Transverse colon (tissue), 4 donors: ENCODE data around the gene STING1. TPM values are rescaled to one million over a fixed set of nuclear protein-coding genes. Genes with fewer than 3 reads are reported as not detected.

Experiments used
- DNase-seq: peaks from one replicate; pipeline ENCODE4 v3.0.0-alpha.2; 2019
- H3K27ac ChIP-seq, 4 donors: fragments of 200-600 bp; sonication (generic); 2 replicates each; pipeline ENCODE4 v1.5.1; 2016 to 2018; ENCODE audit warnings: inconsistent platforms in 4 of 4
- H3K27me3 ChIP-seq: fragments of 200-600 bp; sonication (generic); 2 replicates; pipeline ENCODE4 v1.5.1; 2017; ENCODE audit warnings: inconsistent platforms
- H3K36me3 ChIP-seq, 4 donors: fragments of 200-600 bp; sonication (generic); 2 replicates each; pipeline ENCODE4 v1.5.1; 2017 to 2019; ENCODE audit warnings: inconsistent platforms in 4 of 4
- H3K4me1 ChIP-seq, 4 donors: fragments of 200-600 bp; sonication (generic); 2 replicates each; pipeline ENCODE4 v1.5.1; 2017 to 2020; ENCODE audit warnings: inconsistent platforms in 4 of 4
- H3K4me3 ChIP-seq, 4 donors: fragments of 200-600 bp; sonication (generic); 1 replicate in 1 of 4; 2 replicates in 3 of 4; pipeline versions ENCODE4 v1.5.1 to v1.6.1; 2017 to 2019; ENCODE audit warnings: inconsistent platforms in 4 of 4
- H3K9me3 ChIP-seq, 2 donors: fragments of 200-600 bp; sonication (generic); 2 replicates each; pipeline ENCODE4 v1.5.1; 2017 to 2019; ENCODE audit warnings: inconsistent platforms in 2 of 2
- CTCF ChIP-seq, 5 experiments: fragments of 200-600 bp in 3 of 5; fragments of 450-650 bp in 2 of 5; sonication (generic) in 3 of 5; IDR thresholded peaks; 1 replicate in 2 of 5; 2 replicates in 3 of 5; pipeline ENCODE4 v1.5.1; 2016 to 2017; ENCODE audit warnings: antibody characterized with exemption in 5 of 5, inconsistent platforms in 3 of 5, mild to moderate bottlenecking in 2 of 5, moderate library complexity in 1 of 5
- EP300 ChIP-seq: sonication (generic); formaldehyde crosslinking; IDR thresholded peaks from one replicate; pipeline ENCODE4 v1.6.1; 2017; ENCODE audit warnings: antibody characterized with exemption, low read depth
- POLR2A ChIP-seq: fragments of 450-650 bp; IDR thresholded peaks from one replicate; pipeline ENCODE4 v1.6.1; 2016; ENCODE audit warnings: antibody characterized with exemption, mild to moderate bottlenecking, moderate library complexity
- POLR2AphosphoS5 ChIP-seq, 3 donors: sonication (generic); formaldehyde crosslinking; IDR thresholded peaks; one replicate each; pipeline ENCODE4 v1.6.1; 2016; ENCODE audit warnings: antibody characterized with exemption in 3 of 3
- WGBS, 2 donors: methylation state at CpG; one replicate each; pipeline ENCODE4 v1.1.5; 2018; ENCODE audit warnings: low coverage in 1 of 2; 5-methylcytosine and 5-hydroxymethylcytosine counted together
- in situ Hi-C, 4 donors: fragments of 200-750 bp; cut with MboI; loops; one replicate each; pipeline versions ENCODE4 v1.15.0 to v1.15.1; 2017; ENCODE audit warnings: low sequenced_read_pairs in 3 of 4, low pct_ligation_motif_present in 1 of 4, low pct_unique_long_range_greater_than_20kb in 1 of 4
- intact Hi-C: fragments of 100-400 bp; cut with DNase I; formaldehyde crosslinking; loops from one replicate; pipeline ENCODE4 v1.15.1; 2023; ENCODE audit warnings: low total_unique reads
- total RNA-seq, 4 donors: library from RNA; depleted of rRNA; stranded (reverse); fragments of >200 nt; gene quantifications; one replicate each; pipeline ENCODE4 v1.1.0, GENCODE V29; 2016

STING1 gene
- total RNA-seq, 4 donors from 2014 or later = 12.2 to 51.5 (median 19.1) TPM

- in situ Hi-C loops = loop anchor here in 1 of 4 donors (25.0 kb wide), 1 partner anchor 323 kb away; no protein-coding TSS in a partner anchor
- 4% methylated on average over 48 of the region's 49 CpGs; no CpG with 5 or more reads in 1 of the 2 donors for WGBS, 2 donors
- TF ChIP-seq CTCF (IDR thresholded peaks at IDR 0.05) (no peak), POLR2A (peak; percentile 42), POLR2AphosphoS5 (IDR thresholded peaks at IDR 0.05) (peak; percentile 58 to 62 (median 59))
- Histone ChIP-seq H3K4me3 (peak within 1 kb of the TSS; percentile 71 to 76 (median 74)), H3K36me3 (no peaks in the 10 kb centered on the region), H3K4me1 (peaks cover 3 to 14% (median 9%) of the 10 kb centered on the region in 4 donors), H3K27ac (peak within 1 kb of the TSS; percentile 88 to 96 (median 91)), H3K27me3 (no peaks in the 10 kb centered on the region), H3K9me3 (no peaks in the 10 kb centered on the region)
- DNase-seq = peak; percentile 95
- intact Hi-C loops = no loop called here
Observed at GRCh38 chr5:139439013-139439903, 43.3 kb downstream of the STING1 start, which contains the start of gene DNAJC18. DNAJC18 (minus strand) TSS chr5:139439525; CDS start chr5:139439445, 80 bp downstream.

- H3K27ac ChIP-seq = peak overlapping the region; percentile 88 to 96 (median 91)
- 45% methylated on average over 8 of the region's 8 CpGs; no CpG with 5 or more reads in 1 of the 2 donors for WGBS, 2 donors
- H3K27me3 ChIP-seq = no peaks in the 10 kb centered on the region
- TF ChIP-seq EP300 (no peak), POLR2AphosphoS5 (IDR thresholded peaks at IDR 0.05) (no peak), CTCF (IDR thresholded peaks at IDR 0.05) (no peak), POLR2A (no peak)
- intact Hi-C loops (no loop called here), in situ Hi-C loops (loop anchor here in 1 of 4 donors (25.0 kb wide), 1 partner anchor 324 kb away; no protein-coding TSS in a partner anchor)
- DNase-seq = no peak
- H3K4me3 ChIP-seq = peak overlapping the region; percentile 71 to 76 (median 74)
- no peaks in the 10 kb centered on the region for H3K9me3 ChIP-seq
- peaks cover 3 to 14% (median 9%) of the 10 kb centered on the region in 4 donors for H3K4me1 ChIP-seq
- no peaks in the 10 kb centered on the region for H3K36me3 ChIP-seq
Observed at GRCh38 chr5:139438707-139439012, 43.9 kb downstream of the STING1 start.

GRCh38 chr5:139435676-139436075, 46.9 kb downstream of the STING1 start:
- no peaks in the 10 kb centered on the region for H3K36me3 ChIP-seq
- H3K9me3 ChIP-seq = no peaks in the 10 kb centered on the region
- 94 to 100% methylated on average over 1 to 3 of the region's 3 CpGs for WGBS, 2 donors
- no peak for DNase-seq
- no peak overlapping the region for H3K4me3 ChIP-seq
- H3K4me1 ChIP-seq = peaks cover 3 to 14% (median 9%) of the 10 kb centered on the region in 4 donors
- in situ Hi-C loops (loop anchor here in 1 of 4 donors (25.0 kb wide), 1 partner anchor 327 kb away; no protein-coding TSS in a partner anchor), intact Hi-C loops (no loop called here)
- H3K27me3 ChIP-seq = no peaks in the 10 kb centered on the region
- H3K27ac ChIP-seq = no peak overlapping the region
- TF ChIP-seq CTCF (IDR thresholded peaks at IDR 0.05) (no peak), POLR2A (no peak), EP300 (no peak), POLR2AphosphoS5 (IDR thresholded peaks at IDR 0.05) (no peak)

GRCh38 chr5:139431706-139432105, 50.9 kb downstream of the STING1 start:
- WGBS, 2 donors = 91 to 94% methylated on average over 1 of the region's 1 CpG
- in situ Hi-C loops = loop anchor here in 1 of 4 donors (25.0 kb wide), 1 partner anchor 331 kb away; no protein-coding TSS in a partner anchor
- no peak overlapping the region for H3K27ac ChIP-seq

More at GRCh38 chr5:139431706-139432105, 50.9 kb downstream of the STING1 start:
- TF ChIP-seq POLR2A (no peak), POLR2AphosphoS5 (IDR thresholded peaks at IDR 0.05) (no peak), CTCF (IDR thresholded peaks at IDR 0.05) (no peak), EP300 (no peak)
- H3K9me3 ChIP-seq = no peaks in the 10 kb centered on the region
- no peaks in the 10 kb centered on the region for H3K27me3 ChIP-seq
- DNase-seq = no peak
- H3K4me3 ChIP-seq = no peak overlapping the region
- intact Hi-C loops = no loop called here
- no peaks in the 10 kb centered on the region for H3K4me1 ChIP-seq
- no peaks in the 10 kb centered on the region for H3K36me3 ChIP-seq
